HEK293 (cell line): ENCODE measurements around the gene EEF2K.

Experiments
- MZF1 ChIP-seq: fragments of 450-650 bp; formaldehyde crosslinking; IDR thresholded peaks from 2 replicates; pipeline ENCODE4 v1.5.1; 2017; ENCODE audit warnings: missing biosample characterization, missing genetic modification characterization, borderline replicate concordance
- PRDM10 ChIP-seq: fragments of 450-650 bp; formaldehyde crosslinking; IDR thresholded peaks from 2 replicates; pipeline ENCODE4 v1.5.1; 2016; ENCODE audit warnings: missing biosample characterization, missing genetic modification characterization
- SCRT2 ChIP-seq: fragments of 450-650 bp; formaldehyde crosslinking; IDR thresholded peaks from 2 replicates; pipeline ENCODE4 v1.5.1; 2016; ENCODE audit warnings: missing biosample characterization, missing genetic modification characterization
- ZBTB1 ChIP-seq: fragments of 450-650 bp; formaldehyde crosslinking; IDR thresholded peaks from 2 replicates; pipeline ENCODE4 v1.5.1; 2016; ENCODE audit warnings: missing biosample characterization, missing genetic modification characterization
- ZBTB26 ChIP-seq: fragments of 450-650 bp; formaldehyde crosslinking; optimal IDR thresholded peaks from 2 replicates; pipeline ENCODE3; 2016; ENCODE audit warnings: missing biosample characterization, mild to moderate bottlenecking, missing genetic modification characterization
- ZBTB48 ChIP-seq: fragments of 450-650 bp; formaldehyde crosslinking; IDR thresholded peaks from 2 replicates; pipeline ENCODE4 v1.5.1; 2016; ENCODE audit warnings: missing biosample characterization, missing genetic modification characterization
- ZNF157 ChIP-seq: fragments of 450-650 bp; formaldehyde crosslinking; IDR thresholded peaks from 2 replicates; pipeline ENCODE4 v1.5.1; 2016; ENCODE audit warnings: missing biosample characterization, missing genetic modification characterization
- ZNF211 ChIP-seq: fragments of 450-650 bp; formaldehyde crosslinking; IDR thresholded peaks from 2 replicates; pipeline ENCODE4 v1.5.1; 2016; ENCODE audit warnings: low read depth, missing biosample characterization, missing genetic modification characterization
- ZNF248 ChIP-seq: fragments of 450-650 bp; formaldehyde crosslinking; IDR thresholded peaks from 2 replicates; pipeline ENCODE4 v1.5.1; 2017; ENCODE audit warnings: missing biosample characterization, missing genetic modification characterization
- ZNF311 ChIP-seq: fragments of 450-650 bp; formaldehyde crosslinking; IDR thresholded peaks from 2 replicates; pipeline ENCODE4 v1.5.1; 2017; ENCODE audit warnings: missing biosample characterization, missing genetic modification characterization, borderline replicate concordance
- ZNF335 ChIP-seq: fragments of 450-650 bp; formaldehyde crosslinking; conservative IDR thresholded peaks from 2 replicates; pipeline ENCODE4 v1.5.1; 2016; ENCODE audit warnings: missing biosample characterization, missing genetic modification characterization
- ZNF48 ChIP-seq: fragments of 450-650 bp; formaldehyde crosslinking; IDR thresholded peaks from 2 replicates; pipeline ENCODE4 v1.5.1; 2016; ENCODE audit warnings: missing biosample characterization, missing genetic modification characterization
- ZNF561 ChIP-seq: fragments of 450-650 bp; IDR thresholded peaks from 2 replicates; pipeline ENCODE4 v1.5.1; 2018; ENCODE audit warnings: missing biosample characterization, missing genetic modification characterization, borderline replicate concordance
- ZNF600 ChIP-seq: fragments of 450-650 bp; formaldehyde crosslinking; IDR thresholded peaks from 2 replicates; pipeline ENCODE4 v1.5.1; 2016; ENCODE audit warnings: missing biosample characterization, missing genetic modification characterization
- ZNF792 ChIP-seq: fragments of 450-650 bp; formaldehyde crosslinking; IDR thresholded peaks from 2 replicates; pipeline ENCODE4 v1.5.1; 2016; ENCODE audit warnings: missing biosample characterization, missing genetic modification characterization
- ZNF843 ChIP-seq: fragments of 450-650 bp; formaldehyde crosslinking; IDR thresholded peaks from 2 replicates; pipeline ENCODE4 v1.5.1; 2016; ENCODE audit warnings: missing biosample characterization, missing genetic modification characterization
- ZSCAN16 ChIP-seq: fragments of 450-650 bp; formaldehyde crosslinking; IDR thresholded peaks from 2 replicates; pipeline ENCODE4 v1.5.1; 2016; ENCODE audit warnings: missing biosample characterization, missing genetic modification characterization
- TF ChIP-seq, protein P1 (sequence below): fragments of 450-650 bp; formaldehyde crosslinking; IDR thresholded peaks from 2 replicates; pipeline ENCODE4 v1.5.1; 2016; ENCODE audit warnings: missing biosample characterization, missing genetic modification characterization
- TF ChIP-seq, protein P2 (sequence below): fragments of 450-650 bp; formaldehyde crosslinking; IDR thresholded peaks from 2 replicates; pipeline ENCODE4 v1.5.1; 2016; ENCODE audit warnings: missing biosample characterization, missing genetic modification characterization

EEF2K gene

DNA sequence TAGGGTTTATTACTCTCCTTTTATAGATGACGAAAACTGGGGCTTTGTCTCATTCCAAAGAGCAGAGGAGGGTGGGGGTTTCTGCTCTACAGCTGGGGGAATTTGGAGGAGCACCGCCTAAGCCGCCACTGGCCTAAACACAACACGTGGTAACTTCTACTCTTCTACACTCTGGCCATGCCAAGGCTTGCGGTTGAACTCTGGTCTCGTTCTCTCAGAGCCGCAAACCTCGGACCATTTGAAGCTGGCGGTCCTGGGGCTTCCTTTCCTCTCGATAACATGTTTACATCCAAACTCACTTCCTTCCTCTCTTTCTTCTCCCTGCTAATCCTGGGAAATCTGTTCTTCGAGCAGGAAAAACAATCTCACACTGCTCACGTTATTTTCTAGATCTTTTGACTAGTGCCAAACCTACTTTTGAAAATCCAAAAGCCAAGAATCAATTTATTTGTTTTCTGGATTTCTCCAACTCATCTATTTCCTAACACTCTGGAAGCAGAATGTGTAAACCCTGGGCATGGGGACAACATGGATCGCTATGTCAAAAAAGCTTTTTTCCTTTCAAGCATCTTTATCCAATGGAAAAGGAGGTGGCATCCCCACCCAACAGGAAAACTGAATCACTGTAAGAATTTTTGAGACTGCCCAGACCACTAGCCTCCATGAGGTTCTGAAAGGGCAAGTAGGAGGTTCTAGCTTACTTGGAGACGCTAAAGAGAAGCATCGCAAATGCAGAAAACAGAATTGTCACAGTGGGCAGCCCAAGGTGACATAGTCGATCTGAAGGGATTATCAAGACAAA lies 13.6 kb upstream of the EEF2K start (continued):
- TF ChIP-seq ZNF561 (tag by site-specific recombination) (no peak), ZNF157 (tag by site-specific recombination) (no peak), SCRT2 (tag by site-specific recombination) (no peak), ZNF248 (tag by site-specific recombination) (no peak), ZBTB1 (tag by site-specific recombination) (no peak), ZSCAN16 (tag by site-specific recombination) (no peak), ZNF311 (tag by site-specific recombination) (no peak), MZF1 (tag by site-specific recombination) (no peak), ZNF48 (tag by site-specific recombination) (no peak), ZNF600 (no peak), ZNF335 (peak; percentile 39), ZNF843 (no peak), PRDM10 (peak; percentile 77), ZBTB48 (no peak), ZBTB26 (tag by site-specific recombination) (no peak), ZNF792 (tag by site-specific recombination) (no peak), ZNF211 (tag by site-specific recombination) (no peak)
- TF ChIP-seq, protein P1, sequence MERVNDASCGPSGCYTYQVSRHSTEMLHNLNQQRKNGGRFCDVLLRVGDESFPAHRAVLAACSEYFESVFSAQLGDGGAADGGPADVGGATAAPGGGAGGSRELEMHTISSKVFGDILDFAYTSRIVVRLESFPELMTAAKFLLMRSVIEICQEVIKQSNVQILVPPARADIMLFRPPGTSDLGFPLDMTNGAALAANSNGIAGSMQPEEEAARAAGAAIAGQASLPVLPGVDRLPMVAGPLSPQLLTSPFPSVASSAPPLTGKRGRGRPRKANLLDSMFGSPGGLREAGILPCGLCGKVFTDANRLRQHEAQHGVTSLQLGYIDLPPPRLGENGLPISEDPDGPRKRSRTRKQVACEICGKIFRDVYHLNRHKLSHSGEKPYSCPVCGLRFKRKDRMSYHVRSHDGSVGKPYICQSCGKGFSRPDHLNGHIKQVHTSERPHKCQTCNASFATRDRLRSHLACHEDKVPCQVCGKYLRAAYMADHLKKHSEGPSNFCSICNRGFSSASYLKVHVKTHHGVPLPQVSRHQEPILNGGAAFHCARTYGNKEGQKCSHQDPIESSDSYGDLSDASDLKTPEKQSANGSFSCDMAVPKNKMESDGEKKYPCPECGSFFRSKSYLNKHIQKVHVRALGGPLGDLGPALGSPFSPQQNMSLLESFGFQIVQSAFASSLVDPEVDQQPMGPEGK (tag by site-specific recombination), result peak; percentile 29; the same call in 1 of the 2 replicates
- TF ChIP-seq, protein P2, sequence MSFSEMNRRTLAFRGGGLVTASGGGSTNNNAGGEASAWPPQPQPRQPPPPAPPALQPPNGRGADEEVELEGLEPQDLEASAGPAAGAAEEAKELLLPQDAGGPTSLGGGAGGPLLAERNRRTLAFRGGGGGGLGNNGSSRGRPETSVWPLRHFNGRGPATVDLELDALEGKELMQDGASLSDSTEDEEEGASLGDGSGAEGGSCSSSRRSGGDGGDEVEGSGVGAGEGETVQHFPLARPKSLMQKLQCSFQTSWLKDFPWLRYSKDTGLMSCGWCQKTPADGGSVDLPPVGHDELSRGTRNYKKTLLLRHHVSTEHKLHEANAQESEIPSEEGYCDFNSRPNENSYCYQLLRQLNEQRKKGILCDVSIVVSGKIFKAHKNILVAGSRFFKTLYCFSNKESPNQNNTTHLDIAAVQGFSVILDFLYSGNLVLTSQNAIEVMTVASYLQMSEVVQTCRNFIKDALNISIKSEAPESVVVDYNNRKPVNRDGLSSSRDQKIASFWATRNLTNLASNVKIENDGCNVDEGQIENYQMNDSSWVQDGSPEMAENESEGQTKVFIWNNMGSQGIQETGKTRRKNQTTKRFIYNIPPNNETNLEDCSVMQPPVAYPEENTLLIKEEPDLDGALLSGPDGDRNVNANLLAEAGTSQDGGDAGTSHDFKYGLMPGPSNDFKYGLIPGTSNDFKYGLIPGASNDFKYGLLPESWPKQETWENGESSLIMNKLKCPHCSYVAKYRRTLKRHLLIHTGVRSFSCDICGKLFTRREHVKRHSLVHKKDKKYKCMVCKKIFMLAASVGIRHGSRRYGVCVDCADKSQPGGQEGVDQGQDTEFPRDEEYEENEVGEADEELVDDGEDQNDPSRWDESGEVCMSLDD, result no peak
- TF ChIP-seq, all 188 proteins: peak for 6
